Measurements from ENCODE around the gene NPIPB2.
"Not testable (repeated sequence)": the region's sequence is repeated elsewhere in the genome, so short reads cannot be mapped to it uniquely, and the experiment has no call there.

NPIPB2 gene

GRCh38 chr16:11941945-11942344, at the start of gene NPIPB2:
Gene NPIPB2, minus strand, starts transcription at chr16:11942045. Its CDS starts 0 bp downstream, at chr16:11942045.
- not testable (repeated sequence) for DNase-seq

GRCh38 chr16:11990702-11991390, 49.0 kb upstream of the NPIPB2 start:
- no peak for DNase-seq

DNA sequence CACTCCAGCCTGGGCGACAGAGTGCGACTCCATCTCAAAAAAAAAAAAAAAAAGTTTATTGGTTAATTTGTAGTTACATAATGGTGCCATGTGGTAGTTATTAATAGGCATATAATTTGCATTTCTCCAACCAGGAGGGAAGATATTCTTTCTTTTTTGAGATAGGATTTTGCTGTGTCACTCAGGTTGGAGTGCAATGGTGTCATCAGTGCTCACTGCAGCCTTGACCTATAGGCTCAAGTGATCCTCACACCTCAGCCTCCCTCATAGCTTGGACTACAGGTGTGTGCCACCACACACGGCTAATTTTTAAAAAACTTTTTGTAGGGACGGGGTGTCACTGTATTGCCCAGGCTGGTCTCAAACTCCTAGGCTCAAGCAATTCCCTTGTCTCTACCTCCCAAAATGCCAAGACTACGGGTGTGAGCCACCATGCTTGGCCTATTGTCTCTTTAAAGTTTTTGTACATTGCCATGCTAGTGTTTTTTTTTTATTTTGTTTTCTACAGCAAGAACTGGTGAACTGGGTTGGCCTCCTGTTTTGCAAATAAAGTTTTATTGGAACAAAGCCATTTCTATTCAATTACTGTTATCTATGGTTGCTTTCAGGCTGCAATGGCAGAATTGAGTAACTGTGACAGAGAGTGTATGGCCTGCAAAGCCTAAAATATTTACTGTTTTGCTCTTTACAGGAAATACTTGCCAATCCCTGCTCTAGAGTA, 46.6 kb upstream of the NPIPB2 start:
- DNase-seq = no peak

DNA sequence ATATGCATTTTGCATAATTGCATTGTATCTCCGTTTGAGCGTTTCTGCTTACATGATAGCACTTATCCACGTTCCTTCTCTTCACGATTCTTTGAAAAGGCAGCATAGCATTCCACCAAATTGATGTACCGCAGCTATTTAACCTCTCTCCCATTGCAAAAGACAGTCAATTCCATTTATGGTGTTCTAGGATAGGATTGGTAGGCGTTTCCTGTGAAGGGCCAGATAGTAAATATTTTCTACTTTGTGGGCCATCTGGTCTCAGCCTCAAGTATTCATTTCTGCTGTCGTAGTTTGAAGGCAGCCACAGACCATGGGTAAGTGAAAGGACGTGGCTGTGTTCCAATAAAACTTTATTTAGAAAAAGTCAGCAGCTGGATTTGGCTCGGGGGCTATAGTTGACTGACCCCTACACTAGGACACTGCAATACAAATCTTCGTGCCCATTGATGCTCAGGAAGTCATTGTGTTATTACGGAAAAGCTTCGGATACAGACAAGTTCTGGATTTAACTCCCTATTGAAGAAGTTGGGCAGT, 44.7 kb upstream of the NPIPB2 start:
- no peak for DNase-seq

- DNase-seq = no peak
Measured at GRCh38 chr16:11985250-11985649, 43.4 kb upstream of the NPIPB2 start.

DNA sequence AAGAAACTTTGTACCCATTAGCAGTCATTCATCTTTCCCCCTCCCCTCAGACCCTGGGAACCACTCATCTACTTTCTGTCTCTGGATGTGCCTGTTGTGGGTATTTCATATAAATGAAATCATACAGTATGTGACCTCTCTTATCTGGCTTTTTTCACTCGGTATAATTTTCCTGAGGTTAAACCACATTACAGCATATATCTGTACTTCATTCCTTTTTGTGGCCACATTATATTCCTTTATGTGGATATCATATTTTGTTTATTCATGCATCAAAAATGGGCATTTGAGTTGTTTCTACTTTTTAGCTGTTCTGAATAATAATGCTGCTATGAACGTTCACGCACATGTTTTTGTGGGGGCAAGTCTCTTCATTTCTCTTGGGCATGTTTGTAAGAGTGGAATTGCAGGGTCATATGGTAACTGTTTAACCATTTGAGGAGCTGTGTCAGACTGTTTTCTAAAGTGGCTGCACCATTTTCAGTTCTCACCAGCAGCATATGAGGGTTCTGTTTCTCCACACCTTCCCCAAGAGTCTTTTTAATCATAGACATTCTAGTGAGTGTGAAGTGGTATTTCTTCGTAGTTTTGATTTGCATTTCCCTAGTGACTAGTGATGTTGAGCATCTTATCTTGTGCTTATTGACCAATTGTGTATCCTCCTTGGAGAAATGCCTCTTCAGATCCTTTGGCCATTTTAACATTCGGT, 38.4 kb upstream of the NPIPB2 start:
- no peak for DNase-seq

DNA sequence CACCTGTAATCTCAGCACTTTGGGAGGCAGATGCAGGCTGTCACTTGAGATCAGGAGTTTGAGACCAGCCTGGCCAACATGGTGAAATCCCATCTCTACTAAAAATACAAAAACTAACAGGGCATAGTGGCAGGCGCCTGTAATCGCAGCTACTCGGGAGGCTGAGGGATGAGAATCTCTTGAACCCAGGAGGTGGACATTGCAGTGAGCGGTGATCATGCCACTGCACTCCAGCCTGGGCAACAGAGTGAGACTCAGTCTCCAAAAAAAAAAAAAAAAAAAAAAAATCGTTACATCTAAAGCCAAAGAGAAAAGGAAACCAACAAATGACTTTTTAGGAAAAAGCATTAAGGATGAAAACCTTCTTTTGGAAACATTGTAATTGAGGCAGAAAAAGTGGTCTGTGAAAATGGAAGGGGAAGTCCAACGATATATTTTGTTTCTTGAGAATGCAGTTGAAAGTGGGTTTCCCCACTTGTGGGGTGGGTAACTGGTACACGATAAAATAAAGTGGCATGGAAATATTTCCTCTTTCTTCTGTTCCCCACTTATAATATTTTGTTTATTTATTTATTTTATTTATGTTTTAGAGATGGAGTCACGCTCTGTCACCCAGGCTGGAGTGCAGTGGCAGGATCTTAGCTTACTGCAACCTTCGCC, 37.3 kb upstream of the NPIPB2 start:
- DNase-seq = no peak

- no peak for DNase-seq
Measured at GRCh38 chr16:11978080-11978479, 36.2 kb upstream of the NPIPB2 start.

DNA sequence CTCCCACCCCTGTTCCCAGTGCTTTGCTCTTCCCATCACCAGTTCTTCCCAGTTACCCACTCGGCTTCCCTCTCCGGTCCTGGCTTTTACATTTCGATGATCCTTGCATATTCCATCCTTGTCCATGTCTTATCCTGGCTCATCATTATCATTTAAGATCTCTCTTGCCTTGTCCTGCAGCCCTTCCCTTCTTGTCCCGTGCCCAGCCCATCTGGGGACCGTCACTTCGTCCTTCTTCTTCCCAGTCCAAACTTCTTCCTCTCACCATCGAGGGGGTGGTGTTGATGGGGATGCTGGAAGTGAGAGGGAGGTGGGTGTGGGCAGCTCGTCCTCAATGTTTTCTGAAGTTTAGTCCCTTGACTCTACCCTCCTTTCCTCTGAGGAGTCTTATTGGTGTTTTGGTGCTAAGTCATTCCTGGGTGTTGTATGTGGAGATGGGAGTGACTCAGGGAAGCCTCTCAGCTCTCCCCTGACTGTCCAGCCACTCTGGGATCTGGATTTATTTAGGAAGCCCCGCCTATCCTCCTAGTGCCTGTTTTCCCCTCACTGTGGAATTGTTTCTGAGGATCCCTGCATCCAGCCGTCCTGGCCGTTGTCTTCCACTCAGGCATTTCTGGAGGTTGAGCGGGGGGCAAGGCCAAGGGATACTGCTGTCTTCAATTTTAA, 35.7 kb upstream of the NPIPB2 start:
- no peak for DNase-seq

DNA sequence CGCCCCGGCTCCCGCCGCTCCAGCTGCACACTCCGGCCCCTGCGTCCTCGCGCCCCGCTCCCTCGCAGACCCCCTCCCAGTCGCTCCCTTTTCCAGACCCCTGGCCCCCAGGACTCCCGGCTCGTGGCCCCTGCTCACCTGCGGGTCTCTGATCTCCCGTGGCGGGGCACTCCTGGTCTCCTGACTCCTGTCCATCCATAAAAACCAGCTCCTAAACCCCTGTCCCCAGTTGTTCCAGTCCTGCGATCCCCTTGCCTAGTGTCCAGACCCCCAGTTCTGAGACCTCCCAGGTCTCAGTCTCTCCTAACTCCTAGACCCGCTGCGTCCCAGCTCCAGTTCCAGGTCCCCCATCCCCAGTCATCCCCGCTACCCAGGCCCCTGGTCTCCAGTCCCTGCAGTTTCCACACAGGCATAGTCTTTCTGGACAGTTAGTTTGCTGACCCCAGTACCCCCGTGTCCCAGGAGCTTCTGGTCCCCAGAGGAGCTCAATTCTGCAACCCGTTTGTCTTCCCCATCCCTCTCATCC, 35.1 kb upstream of the NPIPB2 start:
- no peak for DNase-seq

DNA sequence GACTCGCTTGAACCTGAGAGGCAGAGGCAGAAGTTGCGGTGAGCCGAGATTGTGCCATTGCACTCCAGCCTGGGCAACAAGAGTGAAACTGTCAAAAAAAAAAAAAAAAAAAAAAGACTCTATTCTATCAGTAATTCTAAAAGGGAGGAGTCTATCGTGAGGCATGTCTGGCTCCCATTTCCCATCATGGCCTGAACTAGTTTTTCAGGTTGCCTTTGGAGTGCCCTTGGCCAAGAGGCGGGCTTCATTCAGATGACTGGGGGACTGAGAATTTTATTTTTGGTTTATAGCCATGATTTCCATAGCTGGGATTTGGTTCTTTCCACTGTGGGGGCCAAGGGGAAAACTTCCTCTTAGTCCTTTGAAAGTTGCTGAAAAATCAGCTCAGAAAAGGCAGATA, 31.2 kb upstream of the NPIPB2 start:
- no peak for DNase-seq

GRCh38 chr16:11972128-11972527, 30.3 kb upstream of the NPIPB2 start:
- no peak for DNase-seq

DNA sequence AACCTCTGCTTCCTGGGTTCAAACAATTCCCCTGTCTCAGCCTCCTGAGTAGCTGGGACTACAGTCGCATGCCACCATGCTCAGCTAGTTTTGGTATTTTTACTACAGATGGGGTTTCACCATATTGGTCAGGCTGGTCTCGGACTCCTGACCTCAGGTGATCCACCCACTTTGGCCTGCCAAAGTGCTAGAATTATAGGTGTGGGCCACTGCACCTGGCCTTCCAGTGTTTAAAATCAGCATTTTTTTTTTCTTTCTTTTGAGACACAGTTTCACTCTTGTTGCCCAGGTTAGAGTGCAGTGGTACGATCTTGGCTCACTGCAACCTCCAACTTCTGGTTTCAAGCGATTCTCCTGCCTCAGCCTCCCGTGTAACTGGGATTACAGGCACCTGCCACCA, 28.4 kb upstream of the NPIPB2 start:
- not testable (repeated sequence) for DNase-seq

GRCh38 chr16:11968577-11968976, 26.7 kb upstream of the NPIPB2 start:
- DNase-seq = no peak

GRCh38 chr16:11967195-11967911, 25.5 kb upstream of the NPIPB2 start:
- DNase-seq = no peak

GRCh38 chr16:11966173-11966572, 24.3 kb upstream of the NPIPB2 start:
- no peak for DNase-seq

- DNase-seq = no peak
Measured at GRCh38 chr16:11964761-11965551, 23.1 kb upstream of the NPIPB2 start, which contains the start of gene TNFRSF17. Gene TNFRSF17, plus strand, starts transcription at chr16:11965210. Its CDS starts 115 bp downstream, at chr16:11965325.

GRCh38 chr16:11963706-11964105, 21.9 kb upstream of the NPIPB2 start:
- DNase-seq = no peak

DNA sequence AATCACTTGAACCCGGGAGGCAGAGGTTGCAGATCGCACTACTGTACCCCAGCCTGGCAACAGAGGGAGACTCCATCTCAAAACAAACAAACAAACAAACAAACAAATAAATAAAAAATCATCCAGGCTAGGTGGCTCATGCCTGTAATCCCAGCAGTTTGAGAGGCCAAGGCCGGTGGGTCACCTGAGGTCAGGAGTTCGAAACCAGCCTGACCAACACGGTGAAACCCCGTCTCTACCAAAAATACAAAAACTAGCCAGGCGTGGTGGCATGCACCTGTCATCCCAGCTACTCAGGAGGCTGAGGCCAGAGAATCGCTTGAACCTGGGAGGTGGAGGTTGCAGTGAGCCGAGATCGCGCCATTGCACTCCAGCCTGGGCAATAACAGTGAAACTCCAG, 21.1 kb upstream of the NPIPB2 start:
- not testable (repeated sequence) for DNase-seq

DNA sequence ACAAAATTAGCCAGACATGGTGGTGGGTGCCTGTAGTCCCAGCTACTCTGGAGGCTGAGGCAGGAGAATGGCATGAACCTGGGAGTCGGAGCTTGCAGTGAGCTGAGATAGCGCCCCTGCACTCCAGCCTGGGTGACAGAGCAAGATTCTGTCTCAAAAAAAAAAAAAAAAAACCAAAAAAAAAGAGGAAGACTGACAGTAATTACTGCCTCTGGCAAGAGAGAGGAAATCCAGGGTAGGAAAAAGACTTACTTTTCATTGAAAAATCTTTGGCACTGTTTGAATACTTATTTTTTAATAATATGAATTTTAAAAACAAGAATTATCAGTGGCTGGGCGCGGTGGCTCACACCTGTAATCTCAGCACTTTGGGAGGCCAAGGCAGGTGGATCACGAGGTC, 20.6 kb upstream of the NPIPB2 start:
- DNase-seq = not testable (repeated sequence)

All from CD4-positive, alpha-beta T cell treated with Interferon gamma for 1 hour (primary cell).